ENCODE data around the gene ITM2B.
A peak's percentile ranks its signal among the peaks of the same experiment; 100 is the strongest.
"Not testable (repeated sequence)": the region's sequence is repeated elsewhere in the genome, so short reads cannot be mapped to it uniquely, and the experiment has no call there.

Gene ITM2B

DNA sequence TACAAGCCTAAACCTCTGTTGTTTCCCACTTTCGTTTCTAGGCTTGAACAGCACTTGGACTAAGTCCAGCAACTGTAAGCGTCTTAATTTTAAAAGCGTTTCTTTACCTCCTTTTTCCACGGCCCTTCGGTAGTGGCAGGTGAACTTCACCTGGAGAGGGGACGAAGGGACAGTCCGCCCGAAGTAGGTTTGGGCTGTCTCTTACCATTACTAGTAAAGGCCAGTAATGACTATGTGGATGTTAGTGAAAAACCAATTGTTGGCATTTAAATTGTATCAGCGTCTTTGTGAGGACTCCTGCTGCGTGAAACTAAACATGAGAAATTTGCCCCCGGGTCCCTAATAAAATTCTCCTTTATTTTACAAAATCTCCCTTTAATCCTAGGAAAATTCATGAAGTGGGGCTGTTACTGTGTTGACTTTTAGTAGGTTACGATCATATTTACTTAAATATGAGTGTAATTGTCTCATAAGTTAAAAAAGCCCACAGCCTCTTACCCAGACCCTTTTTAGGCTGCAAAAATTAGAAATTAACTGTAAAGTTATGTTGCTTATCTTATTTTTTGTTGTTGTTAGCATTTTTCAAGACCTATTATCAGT is 983 bp downstream of the ITM2B start:
- TF ChIP-seq, protein P1, sequence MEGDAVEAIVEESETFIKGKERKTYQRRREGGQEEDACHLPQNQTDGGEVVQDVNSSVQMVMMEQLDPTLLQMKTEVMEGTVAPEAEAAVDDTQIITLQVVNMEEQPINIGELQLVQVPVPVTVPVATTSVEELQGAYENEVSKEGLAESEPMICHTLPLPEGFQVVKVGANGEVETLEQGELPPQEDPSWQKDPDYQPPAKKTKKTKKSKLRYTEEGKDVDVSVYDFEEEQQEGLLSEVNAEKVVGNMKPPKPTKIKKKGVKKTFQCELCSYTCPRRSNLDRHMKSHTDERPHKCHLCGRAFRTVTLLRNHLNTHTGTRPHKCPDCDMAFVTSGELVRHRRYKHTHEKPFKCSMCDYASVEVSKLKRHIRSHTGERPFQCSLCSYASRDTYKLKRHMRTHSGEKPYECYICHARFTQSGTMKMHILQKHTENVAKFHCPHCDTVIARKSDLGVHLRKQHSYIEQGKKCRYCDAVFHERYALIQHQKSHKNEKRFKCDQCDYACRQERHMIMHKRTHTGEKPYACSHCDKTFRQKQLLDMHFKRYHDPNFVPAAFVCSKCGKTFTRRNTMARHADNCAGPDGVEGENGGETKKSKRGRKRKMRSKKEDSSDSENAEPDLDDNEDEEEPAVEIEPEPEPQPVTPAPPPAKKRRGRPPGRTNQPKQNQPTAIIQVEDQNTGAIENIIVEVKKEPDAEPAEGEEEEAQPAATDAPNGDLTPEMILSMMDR (IDR thresholded peaks at IDR 0.05; ENCODE audit: low read depth, low read length, missing control alignments) = no peak
- peak overlapping the region; percentile 93 for H3K4me3 ChIP-seq (replicated peaks; ENCODE audit: low read depth, low read length)
- DNase-seq (ENCODE audit: extremely low read depth, low read depth) = no peak

DNA sequence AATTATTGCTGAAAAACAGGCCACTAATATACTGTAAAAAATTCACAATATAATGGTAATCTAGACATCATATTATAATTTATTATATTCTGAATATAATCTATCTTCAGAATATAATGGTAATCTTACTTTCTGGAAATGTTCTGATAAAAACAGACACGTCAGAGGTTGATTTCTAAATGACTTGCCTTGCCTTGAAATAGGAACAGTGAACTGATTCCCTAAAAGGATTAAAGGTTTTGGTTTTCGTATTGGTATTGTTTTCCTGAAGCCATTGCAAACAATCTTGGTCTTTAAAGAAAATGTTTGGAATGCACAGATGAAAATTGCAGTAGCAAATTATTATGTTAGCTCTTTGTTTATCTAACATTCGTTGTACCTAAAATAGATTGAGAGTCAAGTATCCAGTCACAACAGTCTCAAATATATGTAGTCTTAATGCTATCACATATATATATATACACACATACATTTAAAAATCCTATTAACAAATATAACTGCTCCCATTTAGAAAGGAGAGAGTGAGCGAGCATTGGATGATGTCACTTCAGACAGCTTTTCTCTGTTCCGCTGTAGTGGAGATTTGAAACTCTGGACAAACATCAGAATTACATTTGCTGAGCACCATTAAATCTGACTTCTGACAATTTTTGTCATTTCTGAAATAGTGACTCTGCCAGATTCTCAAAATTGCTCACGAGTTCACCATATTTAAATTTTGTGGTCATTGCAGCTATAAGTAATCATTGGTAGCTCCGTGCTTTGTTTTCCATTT is 1.7 kb downstream of the ITM2B start:
- no peak for DNase-seq (ENCODE audit: extremely low read depth, low read depth)
- TF ChIP-seq, protein P1 (IDR thresholded peaks at IDR 0.05; ENCODE audit: low read depth, low read length, missing control alignments) = no peak
- peak overlapping the region; percentile 93 for H3K4me3 ChIP-seq (replicated peaks; ENCODE audit: low read depth, low read length)

DNA sequence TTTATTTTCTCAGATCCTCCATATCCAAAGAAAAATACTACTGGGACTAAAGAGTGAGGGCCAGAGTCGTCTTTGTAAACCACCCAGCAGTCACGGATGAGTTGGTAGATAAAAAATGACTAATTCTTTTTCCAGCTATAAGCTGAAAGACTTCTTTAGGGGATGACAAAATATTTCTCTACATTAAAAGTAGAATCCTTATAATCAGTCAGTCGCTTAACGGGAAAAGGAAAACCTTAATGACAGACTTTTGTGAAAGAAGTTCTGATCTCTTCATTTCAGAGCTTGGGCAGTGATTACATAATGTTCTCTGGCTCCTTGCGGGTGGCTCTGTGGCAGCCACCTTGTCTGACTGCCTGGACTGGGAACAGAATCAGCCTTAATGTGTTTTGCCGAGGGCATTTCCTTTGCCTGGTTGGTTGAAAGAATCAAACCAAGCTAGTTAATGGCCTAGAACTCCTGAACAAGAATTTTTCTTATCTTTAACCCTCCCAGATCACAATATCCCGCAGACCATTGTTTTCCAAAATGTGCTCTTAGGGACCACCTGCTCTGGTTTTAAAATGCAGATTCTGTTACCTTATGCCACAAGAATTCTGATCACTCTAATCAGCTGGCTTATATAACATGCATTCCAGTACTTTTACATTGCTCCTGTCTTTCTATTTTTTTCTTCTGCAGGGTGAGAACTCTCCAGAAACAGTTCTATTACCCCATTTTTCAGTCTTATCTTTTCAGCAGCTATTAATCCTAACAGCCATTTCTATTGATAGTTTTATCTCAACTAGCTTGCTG is 2.5 kb downstream of the ITM2B start:
- no peak for DNase-seq (ENCODE audit: extremely low read depth, low read depth)
- peak overlapping the region; percentile 93 for H3K4me3 ChIP-seq (replicated peaks; ENCODE audit: low read depth, low read length)
- TF ChIP-seq, protein P1 (IDR thresholded peaks at IDR 0.05; ENCODE audit: low read depth, low read length, missing control alignments) = no peak

DNA sequence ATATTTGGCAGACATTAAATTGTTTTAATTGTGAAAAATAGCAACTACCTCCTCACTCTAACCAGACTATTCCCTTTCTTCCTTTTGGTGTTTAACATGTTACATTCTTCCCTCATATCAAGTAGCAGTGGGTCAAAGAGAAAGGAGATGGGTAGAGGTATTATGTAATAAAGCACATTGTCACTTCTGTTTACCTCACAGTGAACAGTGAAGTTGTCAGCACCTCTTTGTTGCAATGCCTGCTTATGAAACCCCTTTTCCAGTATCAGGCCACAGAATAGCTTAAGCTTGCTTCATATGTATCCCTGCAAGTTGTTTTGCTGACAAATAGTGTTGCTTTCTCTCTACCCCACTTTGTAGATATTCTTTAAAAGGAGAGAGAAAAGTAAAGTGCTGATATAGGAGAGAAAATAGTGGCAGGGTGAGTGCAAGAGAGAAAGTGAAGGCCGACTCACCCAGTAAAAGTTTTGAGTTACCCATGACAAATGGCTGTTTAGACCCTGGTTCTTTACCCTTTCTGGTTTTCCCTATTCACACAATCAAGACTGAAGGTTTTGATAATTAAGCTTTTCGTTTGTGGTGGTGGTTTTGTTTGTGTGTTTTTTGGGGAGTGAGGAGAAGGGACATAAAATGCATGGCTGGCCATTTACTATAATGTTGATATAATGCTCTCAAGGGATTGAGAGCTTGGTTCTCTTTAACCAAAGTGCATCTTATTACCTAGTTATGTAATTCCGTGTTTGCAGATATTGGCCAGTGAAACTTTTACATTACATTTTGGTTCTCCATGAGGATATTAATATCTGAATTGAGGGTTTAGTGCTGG is 3.7 kb downstream of the ITM2B start:
- TF ChIP-seq, protein P1 (IDR thresholded peaks at IDR 0.05; ENCODE audit: low read depth, low read length, missing control alignments) = no peak
- no peak for DNase-seq (ENCODE audit: extremely low read depth, low read depth)
- H3K4me3 ChIP-seq (replicated peaks; ENCODE audit: low read depth, low read length) = no peak overlapping the region

DNA sequence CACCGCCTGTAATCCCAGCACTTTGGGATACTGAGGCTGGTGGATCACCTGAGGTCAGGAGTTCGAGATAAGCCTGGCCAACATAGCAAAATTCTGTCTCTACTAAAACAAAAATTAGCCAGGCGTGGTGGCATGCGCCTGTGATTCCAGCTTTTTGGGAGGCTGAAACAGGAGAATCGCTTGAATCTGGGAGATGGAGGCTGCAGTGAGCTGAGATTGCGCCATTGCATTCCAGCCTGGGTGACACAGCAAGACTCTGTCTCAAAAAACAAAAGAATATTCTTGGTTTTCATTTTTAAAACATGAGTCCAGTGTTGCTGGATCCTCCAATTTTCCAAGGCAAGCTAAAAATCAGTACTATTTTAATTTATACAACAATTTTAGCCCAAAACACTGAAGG is 6.4 kb downstream of the ITM2B start:
- not testable (repeated sequence) for H3K4me3 ChIP-seq (replicated peaks; ENCODE audit: low read depth, low read length); DNase-seq (ENCODE audit: extremely low read depth, low read depth)

DNA sequence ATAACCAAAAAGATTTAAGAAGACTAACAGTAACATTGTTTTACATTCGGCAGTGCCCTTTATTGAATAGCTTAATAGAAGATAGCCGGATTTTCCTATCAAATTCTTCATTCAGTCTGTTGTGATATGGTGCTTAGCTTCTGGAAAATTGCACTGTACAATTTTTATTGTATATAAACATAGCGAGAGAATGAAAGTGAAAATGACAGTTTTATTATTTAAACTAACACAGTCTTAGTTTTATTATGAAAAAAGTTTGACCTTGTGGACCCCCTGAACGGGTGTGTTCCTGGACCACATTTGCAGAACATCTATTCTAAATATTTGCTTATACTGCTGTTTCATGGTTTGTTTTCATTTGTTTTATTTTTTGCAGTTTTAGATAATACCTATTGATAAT is 8.6 kb downstream of the ITM2B start:
- no peak overlapping the region for H3K4me3 ChIP-seq (replicated peaks; ENCODE audit: low read depth, low read length)
- DNase-seq (ENCODE audit: extremely low read depth, low read depth) = no peak
- TF ChIP-seq, protein P1 (IDR thresholded peaks at IDR 0.05; ENCODE audit: low read depth, low read length, missing control alignments) = no peak

Data from HFF-Myc (cell line).